ENCODE results near the gene NRF1. TPM values are rescaled to one million over a fixed set of nuclear protein-coding genes. Genes with fewer than 3 reads are reported as not detected.
"Not testable (repeated sequence)": the region's sequence is repeated elsewhere in the genome, so short reads cannot be mapped to it uniquely, and the experiment has no call there.

Gene NRF1
- total RNA-seq, 2 donors from 2014 or later = 13.4 to 15.7 TPM

- intact Hi-C loops (cut with DNase I) = no loop called here
- Histone ChIP-seq H3K4me3 (no peak overlapping the region), H3K9ac (ENCODE audit: low read depth in 2 of 2, low read length in 2 of 2) (no peak overlapping the region), H3K27ac (no peak overlapping the region), H3K36me3 (peaks cover 2% of the 10 kb centered on the region), H3K9me3 (no peaks in the 10 kb centered on the region), H3K4me1 (no peaks in the 10 kb centered on the region), H3K27me3 (no peaks in the 10 kb centered on the region)
- no peak for TF ChIP-seq CTCF (IDR thresholded peaks at IDR 0.05)
- DNase-seq = no peak
These were observed 41.4 kb downstream of the NRF1 start for GRCh38 chr7:129652914-129653313.

GRCh38 chr7:129655811-129656210 lies 44.3 kb downstream of the NRF1 start:
- Histone ChIP-seq H3K9ac (ENCODE audit: low read depth in 2 of 2, low read length in 2 of 2) (no peak overlapping the region), H3K4me3 (no peak overlapping the region), H3K27me3 (no peaks in the 10 kb centered on the region), H3K9me3 (no peaks in the 10 kb centered on the region), H3K36me3 (peaks cover 4% of the 10 kb centered on the region), H3K27ac (no peak overlapping the region), H3K4me1 (no peaks in the 10 kb centered on the region)
- DNase-seq = no peak
- intact Hi-C loops (cut with DNase I) = no loop called here
- TF ChIP-seq CTCF (IDR thresholded peaks at IDR 0.05) = no peak

- H3K4me3 ChIP-seq = no peak overlapping the region
- TF ChIP-seq CTCF (IDR thresholded peaks at IDR 0.05) = no peak
- peaks cover 4% of the 10 kb centered on the region for H3K36me3 ChIP-seq
- no peaks in the 10 kb centered on the region for H3K27me3 ChIP-seq
- intact Hi-C loops (cut with DNase I) = no loop called here
- H3K4me1 ChIP-seq = no peaks in the 10 kb centered on the region
- DNase-seq = no peak
- H3K9ac ChIP-seq (ENCODE audit: low read depth in 2 of 2, low read length in 2 of 2) = no peak overlapping the region
- H3K9me3 ChIP-seq = no peaks in the 10 kb centered on the region
- H3K27ac ChIP-seq = no peak overlapping the region
These were observed 45.8 kb downstream of the NRF1 start for GRCh38 chr7:129657363-129657762.

GRCh38 chr7:129659907-129660306 lies 48.4 kb downstream of the NRF1 start:
- H3K4me3 ChIP-seq; H3K9me3 ChIP-seq; H3K27ac ChIP-seq; intact Hi-C loops (cut with DNase I); DNase-seq; H3K27me3 ChIP-seq; H3K9ac ChIP-seq (ENCODE audit: low read depth in 2 of 2, low read length in 2 of 2); H3K36me3 ChIP-seq; H3K4me1 ChIP-seq: not testable (repeated sequence)

- H3K27ac ChIP-seq = no peak overlapping the region
- no peak for DNase-seq
These were observed 50.2 kb downstream of the NRF1 start for GRCh38 chr7:129661645-129662182.

GRCh38 chr7:129663240-129663639 lies 51.7 kb downstream of the NRF1 start:
- H3K4me3 ChIP-seq; H3K4me1 ChIP-seq; DNase-seq; H3K27ac ChIP-seq; H3K27me3 ChIP-seq; H3K36me3 ChIP-seq; H3K9me3 ChIP-seq; H3K9ac ChIP-seq (ENCODE audit: low read depth in 2 of 2, low read length in 2 of 2); intact Hi-C loops (cut with DNase I): not testable (repeated sequence)

More at GRCh38 chr7:129661645-129662182, 50.2 kb downstream of the NRF1 start:
- no peaks in the 10 kb centered on the region for H3K4me1 ChIP-seq
- no peak for TF ChIP-seq CTCF (IDR thresholded peaks at IDR 0.05)
- no peaks in the 10 kb centered on the region for H3K9me3 ChIP-seq
- H3K36me3 ChIP-seq = peaks cover 4% of the 10 kb centered on the region
- intact Hi-C loops (cut with DNase I) = no loop called here
- H3K27me3 ChIP-seq = no peaks in the 10 kb centered on the region
- H3K9ac ChIP-seq (ENCODE audit: low read depth in 2 of 2, low read length in 2 of 2) = no peak overlapping the region
- H3K4me3 ChIP-seq = no peak overlapping the region

Data from colonic mucosa (tissue), 4 donors.